Sciatic nerve (tissue), 2 donors: ENCODE measurements around the gene MSRB2. TPM values are rescaled to one million over a fixed set of nuclear protein-coding genes. Genes with fewer than 3 reads are reported as not detected.
"Not testable (repeated sequence)": the region's sequence is repeated elsewhere in the genome, so short reads cannot be mapped to it uniquely, and the experiment has no call there.

Experiments used
- ATAC-seq: fragments of 200-7000 bp; cut with Tn5 transposase; one replicate; pipeline ENCODE4 v1.9.1; 2020; ENCODE audit warnings: mild to moderate bottlenecking, moderate library complexity
- DNase-seq: peaks from one replicate; pipeline ENCODE4 v3.0.0-alpha.2; 2020; ENCODE audit warnings: low spot score
- intact Hi-C: fragments of 100-400 bp; cut with DNase I; formaldehyde crosslinking; loops from one replicate; pipeline ENCODE4 v1.14.2; 2022
- total RNA-seq: library from RNA; stranded (reverse); fragmentation: NEBNext Ultra II Directional; extraction: Animal tissue kit (Norgen Biotek cat#: 25700); gene quantifications from one replicate; pipeline ENCODE4 v1.2.1, GENCODE V29; 2021
- donor health status: DM: no; HTN: no; CAD: no.
- donor health status: DM: no; HTN: no; CAD: no.

Gene MSRB2
- 16.4 TPM for total RNA-seq

GRCh38 chr10:23095404-23095965, at the start of gene MSRB2:
TSS of gene MSRB2 (plus strand) at chr10:23095579. CDS start at chr10:23095609, 30 bp downstream.
- DNase-seq (peak; percentile 95), ATAC-seq (peak; percentile 97)
- intact Hi-C loops: no loop called here

- intact Hi-C loops: loop anchor here (10.0 kb wide), 1 partner anchor 499 kb away; no protein-coding TSS in a partner anchor
- DNase-seq (no peak), ATAC-seq (no peak)
Measured at GRCh38 chr10:23046027-23046426, 49.4 kb upstream of the MSRB2 start.

DNA sequence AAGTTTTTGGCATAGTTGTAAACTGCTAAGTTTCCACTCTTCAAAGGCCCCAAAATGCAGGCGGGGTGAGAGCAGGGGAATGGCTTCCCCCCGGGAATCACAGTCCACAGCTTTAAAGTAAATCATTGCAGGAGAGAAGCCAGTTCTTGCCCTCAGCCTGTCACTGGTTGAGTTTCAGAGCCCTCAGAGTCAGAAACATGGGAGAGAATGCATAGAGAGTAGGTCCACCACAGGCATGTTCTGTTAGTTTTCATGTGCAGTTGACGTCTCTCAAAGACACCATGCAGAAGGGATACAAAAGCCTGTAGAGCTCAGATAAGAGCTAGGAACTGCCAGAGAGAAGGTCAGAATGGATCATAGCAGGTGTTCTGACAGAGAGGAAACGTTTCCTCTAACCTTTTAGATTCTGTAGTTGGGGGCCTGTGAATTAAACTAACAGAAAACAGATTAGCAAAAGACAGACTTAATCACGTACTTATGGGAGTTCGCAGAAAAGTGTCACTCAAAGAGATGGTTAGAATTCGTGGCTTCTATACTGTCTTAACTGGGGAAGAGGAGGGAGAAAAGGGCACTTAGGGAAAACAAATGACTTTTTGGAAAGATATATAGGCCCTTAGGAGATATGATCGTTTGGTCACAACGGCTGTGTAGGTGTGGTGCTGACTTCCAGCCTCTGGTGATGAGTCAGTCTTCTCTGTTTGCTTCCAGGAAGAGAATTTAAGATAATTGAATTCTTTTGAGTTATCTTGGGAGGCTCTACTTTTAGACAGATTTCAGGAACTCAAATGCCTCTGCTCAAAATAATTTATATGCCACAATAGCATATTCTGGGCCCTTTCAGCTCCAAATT, 48.0 kb upstream of the MSRB2 start:
- ATAC-seq (no peak), DNase-seq (no peak)
- intact Hi-C loops: loop anchor here (10.0 kb wide), 1 partner anchor 497 kb away; no protein-coding TSS in a partner anchor

GRCh38 chr10:23048191-23048590, 47.2 kb upstream of the MSRB2 start:
- ATAC-seq (no peak), DNase-seq (no peak)
- intact Hi-C loops: loop anchor here (10.0 kb wide), 1 partner anchor 497 kb away; no protein-coding TSS in a partner anchor

DNA sequence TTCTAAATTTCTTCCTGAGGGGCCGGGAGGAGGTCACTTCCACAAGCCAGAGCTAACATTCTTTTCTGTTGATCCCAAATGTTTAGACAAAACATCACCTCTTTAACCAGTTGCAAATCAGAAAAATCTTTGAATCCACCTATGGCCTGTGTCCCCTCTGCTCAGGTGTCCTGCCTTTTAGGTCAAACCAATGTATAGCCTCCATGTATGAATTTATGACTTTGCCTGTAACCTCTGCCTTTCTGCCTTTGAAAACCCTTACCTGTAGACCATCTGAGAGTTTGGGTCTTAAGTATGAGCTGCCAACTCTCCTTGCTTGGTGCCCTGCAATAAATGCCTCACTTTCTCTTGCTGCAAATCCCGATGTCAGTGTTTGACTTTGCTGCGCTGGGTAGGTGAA, 44.1 kb upstream of the MSRB2 start:
- ATAC-seq: no peak
- DNase-seq: no peak
- intact Hi-C loops: no loop called here

- ATAC-seq (no peak), DNase-seq (no peak)
- intact Hi-C loops: no loop called here
Measured at GRCh38 chr10:23051855-23052331, 43.5 kb upstream of the MSRB2 start.

DNA sequence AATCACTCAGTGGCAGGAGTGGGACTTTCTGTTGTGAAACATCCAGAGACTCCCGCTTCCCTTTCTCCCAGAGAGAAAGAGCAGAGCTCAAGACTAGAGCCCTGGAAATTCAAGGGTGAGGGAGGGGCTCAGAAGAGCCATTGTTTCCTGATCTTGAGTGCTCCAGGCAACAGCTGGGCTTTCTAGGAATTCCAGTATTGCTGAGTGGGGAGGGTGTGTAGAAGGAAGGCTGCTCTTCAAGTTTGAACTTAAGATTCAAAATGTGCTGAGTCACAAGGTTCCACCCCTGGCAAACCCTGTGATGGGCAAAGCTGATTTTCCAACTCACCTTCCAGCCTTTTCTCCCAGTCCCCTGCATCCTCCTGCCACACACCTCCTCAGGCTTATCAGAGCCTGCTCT, 42.3 kb upstream of the MSRB2 start:
- intact Hi-C loops: no loop called here
- DNase-seq: no peak
- ATAC-seq: no peak

- no peak for DNase-seq
- no peak for ATAC-seq
- intact Hi-C loops: no loop called here
Measured at GRCh38 chr10:23055424-23056185, 39.8 kb upstream of the MSRB2 start.

DNA sequence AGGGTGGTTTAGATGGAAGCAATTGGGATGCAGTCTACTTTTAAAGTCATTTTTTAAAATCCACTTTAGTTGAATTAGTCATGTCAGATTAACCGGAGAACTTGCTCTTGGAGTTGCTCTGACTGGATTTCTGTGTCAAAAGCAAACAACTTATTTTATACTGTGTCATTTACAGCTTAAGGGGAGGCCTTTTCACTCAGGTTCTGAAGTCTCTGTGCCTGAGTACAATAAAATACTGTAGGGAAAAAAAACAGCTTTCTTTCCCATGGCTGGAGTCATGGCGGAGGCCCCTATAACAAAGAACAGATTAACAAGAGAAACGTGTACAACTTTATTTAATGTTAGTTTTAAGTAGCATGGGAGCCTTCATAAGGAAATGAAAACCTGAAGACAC, 39.2 kb upstream of the MSRB2 start:
- intact Hi-C loops: no loop called here
- DNase-seq (no peak), ATAC-seq (no peak)

DNA sequence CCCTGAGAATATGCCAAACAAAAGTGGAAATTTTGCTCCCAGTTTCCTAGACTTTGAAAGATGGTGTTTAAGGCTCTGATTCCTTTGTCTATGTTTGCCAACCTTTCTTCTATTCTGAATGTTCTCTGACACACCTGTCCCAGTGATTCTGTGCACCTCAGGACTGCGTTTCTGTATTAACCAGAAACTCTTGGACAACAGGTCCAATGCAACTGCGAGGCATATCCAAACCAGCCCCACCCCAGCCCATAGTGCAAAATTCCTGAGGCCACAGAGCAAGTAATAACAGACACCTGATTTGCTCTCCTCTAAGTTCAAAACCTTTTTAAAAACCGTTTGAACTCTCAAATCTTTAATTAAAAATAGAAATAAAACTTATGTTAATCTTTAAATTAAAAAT, 37.0 kb upstream of the MSRB2 start:
- intact Hi-C loops: no loop called here
- ATAC-seq: no peak
- DNase-seq: no peak

DNA sequence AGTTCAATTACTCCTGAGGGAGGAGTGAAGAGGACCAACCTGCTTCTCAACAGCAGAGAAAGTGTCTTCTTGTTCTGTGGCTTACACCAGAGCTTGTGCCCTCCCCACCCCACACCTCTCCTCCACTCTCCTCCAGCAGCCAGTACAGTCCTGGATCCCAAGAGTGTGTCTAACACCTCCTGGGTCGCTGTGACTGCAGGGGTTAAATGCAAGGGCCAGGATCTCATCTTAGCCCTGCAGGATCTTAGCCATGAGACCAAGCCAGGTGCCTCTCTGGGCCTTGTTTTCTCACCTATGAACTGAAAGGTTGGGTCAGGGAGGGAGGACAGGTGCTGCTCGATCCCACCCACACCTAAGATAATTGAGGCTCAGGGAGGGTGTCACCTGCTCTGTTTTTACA, 34.5 kb upstream of the MSRB2 start:
- no peak for DNase-seq
- intact Hi-C loops: no loop called here
- ATAC-seq: no peak

DNA sequence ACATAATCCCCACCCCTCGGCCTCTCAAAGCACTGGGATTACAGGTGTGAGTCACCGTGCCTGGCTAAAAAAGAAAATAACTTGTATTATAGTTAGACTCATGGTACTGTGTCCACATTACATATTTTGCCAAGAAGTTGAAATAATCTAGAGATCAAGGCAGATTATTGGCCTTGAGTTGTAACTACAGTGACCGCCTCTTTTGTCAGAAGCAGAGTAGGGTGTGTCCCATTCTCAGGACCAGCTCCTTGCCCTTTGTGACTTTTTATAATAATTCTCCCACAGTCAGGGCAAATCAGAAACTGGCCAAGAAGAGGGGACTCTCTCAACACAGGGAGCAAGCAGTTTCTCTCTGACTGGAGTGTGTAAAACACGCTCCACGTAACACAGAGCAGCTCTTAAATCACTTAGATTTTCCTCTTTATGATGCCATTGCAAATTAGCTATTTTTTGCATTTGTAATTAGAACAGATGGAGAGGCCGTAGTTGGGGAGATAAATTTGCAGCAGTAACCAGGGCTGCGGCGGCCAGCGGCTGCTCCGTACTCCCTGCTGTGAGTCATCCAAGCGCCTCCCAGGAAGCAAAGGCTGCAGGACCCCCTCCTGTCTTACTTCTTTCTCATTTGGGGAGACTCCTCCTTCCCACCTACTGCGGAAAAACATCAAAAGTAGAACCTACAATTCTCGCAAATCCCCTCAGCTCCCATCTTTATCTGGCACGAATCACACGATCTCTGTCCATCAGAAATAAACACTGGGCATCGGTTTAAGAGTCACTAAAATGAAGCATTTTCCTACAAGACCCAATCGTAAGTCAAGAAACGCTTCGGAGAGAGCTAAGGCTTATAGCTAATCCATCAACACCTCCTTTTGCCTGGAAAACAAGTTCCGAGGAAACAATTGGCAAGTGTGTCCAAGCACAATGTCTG, 32.1 kb upstream of the MSRB2 start:
- DNase-seq (no peak), ATAC-seq (no peak)
- intact Hi-C loops: no loop called here

- intact Hi-C loops: no loop called here
- no peak for DNase-seq
- no peak for ATAC-seq
Measured at GRCh38 chr10:23063973-23064812, 31.2 kb upstream of the MSRB2 start.

DNA sequence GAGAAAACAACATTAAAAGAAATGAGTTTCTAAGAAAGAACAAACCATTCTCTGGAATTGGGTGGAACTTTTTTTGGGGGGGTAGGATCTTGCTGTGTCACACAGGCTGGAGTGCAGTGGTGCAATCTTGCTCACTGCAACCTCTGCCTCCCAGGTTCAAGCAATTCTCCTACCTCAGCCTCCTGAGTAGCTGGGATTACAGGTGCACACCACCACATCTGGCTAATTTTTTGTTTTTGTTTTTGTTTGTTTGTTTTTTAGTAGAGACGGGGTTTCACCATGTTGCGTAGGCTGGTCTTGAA, 30.6 kb upstream of the MSRB2 start:
- ATAC-seq, intact Hi-C loops: not testable (repeated sequence)

DNA sequence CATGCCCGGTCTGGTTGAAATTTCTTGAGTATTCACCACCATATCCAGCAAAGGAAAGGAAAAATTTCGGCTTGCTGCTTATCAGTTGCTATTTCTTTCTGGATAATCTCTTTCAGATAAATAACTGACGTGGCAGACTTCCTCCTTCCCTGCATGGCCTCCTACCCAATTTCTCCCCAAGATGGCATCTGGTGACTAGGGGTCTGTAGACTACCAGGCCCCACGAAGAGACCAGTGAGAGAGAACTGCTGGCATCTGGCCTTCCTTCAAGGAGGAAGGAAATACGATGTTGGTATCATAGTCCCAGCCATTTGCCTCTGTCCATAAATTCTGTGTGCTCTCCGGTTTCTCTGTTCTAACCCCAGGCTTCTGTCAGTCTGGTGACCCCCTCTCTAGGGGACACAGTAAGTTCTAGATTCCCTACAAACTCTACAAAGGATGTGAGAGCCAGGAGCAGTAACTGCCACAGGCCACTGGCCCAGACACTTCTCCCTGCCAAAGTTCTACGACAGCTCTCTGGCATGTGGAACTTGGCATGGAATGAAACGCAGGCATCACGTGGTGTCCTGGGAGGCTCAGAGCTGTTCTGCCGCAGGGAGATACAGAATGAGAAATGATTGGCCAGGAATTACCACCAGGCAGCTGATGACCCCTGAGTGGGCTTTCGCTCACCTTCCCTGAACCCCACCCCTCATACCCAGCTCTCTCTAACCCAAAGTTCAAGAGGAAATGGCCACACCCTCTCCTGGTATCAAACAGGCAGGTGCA, 30.0 kb upstream of the MSRB2 start:
- intact Hi-C loops: no loop called here
- DNase-seq (peak; percentile 71), ATAC-seq (peak; percentile 89)

More for the DNA sequence above, 30.6 kb upstream of the MSRB2 start:
- DNase-seq: not testable (repeated sequence)

- DNase-seq (no peak), ATAC-seq (no peak)
- intact Hi-C loops: no loop called here
Measured at GRCh38 chr10:23067337-23067736, 28.0 kb upstream of the MSRB2 start.
